Skeletal muscle cell (primary cell): ENCODE measurements around the gene LRRC57.

Source experiments
- DNase-seq: peaks from one replicate; pipeline ENCODE4 v3.0.0-alpha.2; 2010; ENCODE audit warnings: low read depth
- H3K4me3 ChIP-seq: 2 replicates; pipeline ENCODE4 v1.5.1; 2011; ENCODE audit warnings: low read depth, mild to moderate bottlenecking, control low read depth, low read length, moderate library complexity

Gene LRRC57

GRCh38 chr15:42548249-42549031 is at the start of gene LRRC57, which contains the start of gene HAUS2:
LRRC57 (minus strand) TSS chr15:42548793; CDS start chr15:42548434, 359 bp downstream.
HAUS2 (plus strand) TSS chr15:42548838; CDS start chr15:42548873, 35 bp downstream.
- peak; percentile 35 for DNase-seq
- peak within 1 kb of the TSS; percentile 95 for H3K4me3 ChIP-seq

GRCh38 chr15:42595626-42596240 is 47.1 kb upstream of the LRRC57 start:
- no peak overlapping the region for H3K4me3 ChIP-seq
- DNase-seq = no peak

- no peak for DNase-seq
- no peak overlapping the region for H3K4me3 ChIP-seq
Measured at GRCh38 chr15:42594095-42594494, 45.5 kb upstream of the LRRC57 start.

GRCh38 chr15:42593143-42593542 is 44.5 kb upstream of the LRRC57 start:
- DNase-seq = no peak
- no peak overlapping the region for H3K4me3 ChIP-seq

GRCh38 chr15:42592716-42593115 is 44.1 kb upstream of the LRRC57 start:
- DNase-seq = no peak
- no peak overlapping the region for H3K4me3 ChIP-seq

GRCh38 chr15:42591238-42591934 is 42.8 kb upstream of the LRRC57 start:
- DNase-seq = no peak
- no peak overlapping the region for H3K4me3 ChIP-seq

- no peak overlapping the region for H3K4me3 ChIP-seq
- DNase-seq = no peak
Measured at GRCh38 chr15:42590619-42591237, 42.1 kb upstream of the LRRC57 start.

GRCh38 chr15:42584031-42584765 is 35.6 kb upstream of the LRRC57 start:
- no peak for DNase-seq
- no peak overlapping the region for H3K4me3 ChIP-seq

- no peak overlapping the region for H3K4me3 ChIP-seq
- no peak for DNase-seq
Measured at GRCh38 chr15:42582569-42583375, 34.2 kb upstream of the LRRC57 start.

GRCh38 chr15:42581272-42581730 is 32.7 kb upstream of the LRRC57 start:
- peak; percentile 34 for DNase-seq
- peak overlapping the region; percentile 48 for H3K4me3 ChIP-seq

GRCh38 chr15:42578984-42579537 is 30.5 kb upstream of the LRRC57 start:
- no peak for DNase-seq
- no peak overlapping the region for H3K4me3 ChIP-seq

- peak; percentile 72 for DNase-seq
- H3K4me3 ChIP-seq = no peak overlapping the region
Measured at GRCh38 chr15:42577514-42578031, 29.0 kb upstream of the LRRC57 start.

- H3K4me3 ChIP-seq = peak overlapping the region; percentile 85
- no peak for DNase-seq
Measured at GRCh38 chr15:42576776-42577175, 28.2 kb upstream of the LRRC57 start.

GRCh38 chr15:42576040-42576594 is 27.5 kb upstream of the LRRC57 start:
- peak overlapping the region; percentile 85 for H3K4me3 ChIP-seq
- no peak for DNase-seq

- peak; percentile 95 for DNase-seq
- peak within 1 kb of the TSS; percentile 85 for H3K4me3 ChIP-seq
Measured at GRCh38 chr15:42575188-42576039, 26.8 kb upstream of the LRRC57 start, which contains the start of gene STARD9. STARD9 (plus strand) TSS chr15:42575606; CDS start chr15:42575716, 110 bp downstream.

- H3K4me3 ChIP-seq = no peak overlapping the region
- no peak for DNase-seq
Measured at GRCh38 chr15:42558739-42559138, 10.1 kb upstream of the LRRC57 start.
